MM.1S (cell line): Measurements from ENCODE around the gene CAB39L.

Experiments
- CTCF ChIP-seq: fragments of 300-600 bp; sonication (generic); IDR thresholded peaks from 2 replicates; pipeline ENCODE4 v1.5.1; 2016; ENCODE audit warnings: antibody characterized with exemption, low read length, mixed read lengths
- EZH2 ChIP-seq: fragments of 300-600 bp; sonication (generic); optimal IDR thresholded peaks from 2 replicates; pipeline ENCODE3; 2017; ENCODE audit warnings: low read depth, mild to moderate bottlenecking, antibody characterized with exemption, low read length, mixed read lengths
- EZH2phosphoT487 ChIP-seq: fragments of 300-600 bp; sonication (generic); IDR thresholded peaks from 2 replicates; pipeline ENCODE4 v1.6.1; 2018; ENCODE audit warnings: antibody characterized with exemption, low read length

GRCh38 chr13:49481788-49482187 is 37.9 kb upstream of the CAB39L start:
- no peak for TF ChIP-seq EZH2
- no peak for TF ChIP-seq CTCF
- no peak for TF ChIP-seq EZH2phosphoT487
